Neuronal stem cell (in vitro differentiated cells): Measurements from ENCODE around the gene USP46.

Source experiments
- DNase-seq: peaks from one replicate; pipeline ENCODE4 v3.0.0-alpha.2; 2013; ENCODE audit warnings: low spot score
- H2AFZ ChIP-seq: one replicate; pipeline ENCODE4 v1.6.1; 2013; ENCODE audit warnings: mild to moderate bottlenecking, low read length, inconsistent platforms
- H2AK5ac ChIP-seq: 2 replicates; pipeline ENCODE4 v1.6.1; 2013; ENCODE audit warnings: low read depth, mild to moderate bottlenecking, inconsistent platforms, low read length, moderate library complexity, mixed read lengths
- H2BK120ac ChIP-seq: 2 replicates; pipeline ENCODE4 v1.6.1; 2013; ENCODE audit warnings: low read depth, mild to moderate bottlenecking, inconsistent platforms, low read length, moderate library complexity, mixed read lengths
- H2BK12ac ChIP-seq: one replicate; pipeline ENCODE4 v1.6.1; 2013; ENCODE audit warnings: low read length, inconsistent platforms
- H2BK15ac ChIP-seq: 2 replicates; pipeline ENCODE4 v1.6.1; 2013; ENCODE audit warnings: mild to moderate bottlenecking, low read length, inconsistent platforms, mixed read lengths
- H2BK5ac ChIP-seq: one replicate; pipeline ENCODE4 v1.6.1; 2013; ENCODE audit warnings: inconsistent platforms, mild to moderate bottlenecking, low read length, moderate library complexity
- H3K14ac ChIP-seq: one replicate; pipeline ENCODE4 v1.6.1; 2013; ENCODE audit warnings: low read length, inconsistent platforms
- H3K18ac ChIP-seq: 2 replicates; pipeline ENCODE4 v1.6.1; 2013; ENCODE audit warnings: low read length, inconsistent platforms
- H3K23ac ChIP-seq: 2 replicates; pipeline ENCODE4 v1.6.1; 2013; ENCODE audit warnings: low read depth, mild to moderate bottlenecking, mixed read lengths, low read length, inconsistent platforms; ENCODE audit not compliant: poor library complexity
- H3K27ac ChIP-seq: replicated peaks from 3 replicates; pipeline ENCODE4 v1.5.1; 2013; ENCODE audit warnings: low read length, inconsistent platforms
- H3K27me3 ChIP-seq, 3 experiments: 2 replicates each; pipeline ENCODE4 v1.6.1; 2013; ENCODE audit warnings: low read length in 3 of 3, mild to moderate bottlenecking in 2 of 3, inconsistent platforms in 1 of 3, low read depth in 1 of 3, mixed read lengths in 1 of 3, moderate library complexity in 1 of 3; ENCODE audit not compliant: control insufficient read depth in 3 of 3, insufficient read depth in 3 of 3
- H3K36me3 ChIP-seq, 2 donors: replicated peaks in 1 of 2; 2 replicates each; pipeline ENCODE4 v1.6.1; 2013; ENCODE audit warnings: low read length in 2 of 2; ENCODE audit not compliant: control insufficient read depth in 2 of 2, insufficient read depth in 2 of 2
- H3K4ac ChIP-seq: 2 replicates; pipeline ENCODE4 v1.6.1; 2013; ENCODE audit warnings: inconsistent platforms, mild to moderate bottlenecking, low read length, moderate library complexity
- H3K4me1 ChIP-seq, 2 donors: 1 replicate in 1 of 2; 2 replicates in 1 of 2; pipeline ENCODE4 v1.6.1; 2013; ENCODE audit warnings: low read length in 2 of 2, low read depth in 1 of 2; ENCODE audit not compliant: control insufficient read depth in 2 of 2, insufficient read depth in 1 of 2
- H3K4me2 ChIP-seq: one replicate; pipeline ENCODE4 v1.6.1; 2013; ENCODE audit warnings: mild to moderate bottlenecking, low read length, inconsistent platforms; ENCODE audit not compliant: insufficient read depth, poor library complexity, severe bottlenecking
- H3K4me3 ChIP-seq, 2 donors: 2 replicates each; pipeline ENCODE4 v1.5.1; 2013; ENCODE audit warnings: low read length in 2 of 2, mild to moderate bottlenecking in 2 of 2, inconsistent platforms in 1 of 2, moderate library complexity in 1 of 2
- H3K79me1 ChIP-seq: one replicate; pipeline ENCODE4 v1.6.1; 2013; ENCODE audit warnings: low read depth, mild to moderate bottlenecking, inconsistent platforms, low read length, moderate library complexity
- H3K9ac ChIP-seq: one replicate; pipeline ENCODE4 v1.6.1; 2013; ENCODE audit warnings: mild to moderate bottlenecking, low read depth, low read length, inconsistent platforms; ENCODE audit not compliant: poor library complexity
- H3K9me3 ChIP-seq, 2 donors: replicated peaks in 1 of 2; 2 replicates each; pipeline versions ENCODE3 to v1.6.1; 2013; ENCODE audit warnings: low read length in 2 of 2, mild to moderate bottlenecking in 2 of 2, inconsistent platforms in 1 of 2, low read depth in 1 of 2, mixed read lengths in 1 of 2, moderate library complexity in 1 of 2; ENCODE audit not compliant: control insufficient read depth in 2 of 2, insufficient read depth in 1 of 2
- H4K8ac ChIP-seq: one replicate; pipeline ENCODE4 v1.6.1; 2013; ENCODE audit warnings: low read depth, mild to moderate bottlenecking, inconsistent platforms, low read length, moderate library complexity
- H4K91ac ChIP-seq: one replicate; pipeline ENCODE4 v1.6.1; 2013; ENCODE audit warnings: low read length, low read depth, mild to moderate bottlenecking, inconsistent platforms; ENCODE audit not compliant: poor library complexity
- WGBS, 2 donors: extraction: QIAGEN DNeasy Blood & Tissue Kit; methylation state at CpG; one replicate each; pipeline ENCODE4 v1.1.7; 2013; ENCODE audit warnings: missing lambda C conversion rate in 2 of 2, mixed read lengths in 1 of 2; ENCODE audit not compliant: insufficient read length in 2 of 2, insufficient replicate concordance in 1 of 2; ENCODE audit errors: extremely low coverage in 2 of 2; 5-methylcytosine and 5-hydroxymethylcytosine counted together

USP46 gene

DNA sequence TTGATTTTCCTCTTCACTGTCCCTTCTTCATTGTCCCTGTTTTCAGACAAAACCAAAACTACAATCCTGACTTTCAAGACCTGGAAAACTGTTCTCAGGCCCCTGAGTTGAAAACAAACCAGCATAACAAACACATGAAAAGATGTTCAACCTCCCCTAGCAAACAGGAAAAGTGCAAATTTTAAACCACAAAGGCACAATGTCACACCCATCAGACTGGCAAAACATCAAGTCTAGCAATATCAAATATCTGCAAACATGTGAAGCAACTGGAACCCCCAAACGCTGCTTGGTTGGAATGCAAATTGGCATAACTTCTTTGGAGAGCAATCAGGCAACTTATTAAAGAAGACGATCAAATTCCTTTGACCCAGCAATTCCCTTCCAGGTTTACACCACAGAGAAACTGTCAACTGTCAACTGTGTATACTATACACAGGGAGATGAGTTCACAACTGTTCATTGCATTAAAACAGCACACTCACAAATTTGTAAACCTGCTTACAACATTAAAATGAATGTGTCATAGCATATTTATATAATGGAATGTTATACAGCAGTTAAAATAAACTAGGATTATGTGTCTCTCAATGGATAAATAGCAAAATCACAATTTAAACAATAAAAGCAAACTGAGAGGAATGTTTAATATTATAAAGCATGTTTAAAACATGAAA lies 7.0 kb downstream of the USP46 start:
- H3K4me2 ChIP-seq = no peak overlapping the region
- no peak overlapping the region for H3K4me3 ChIP-seq
- peaks cover 0 to 2% of the 10 kb centered on the region in 2 donors for H3K4me1 ChIP-seq
- H2BK15ac ChIP-seq = no peak overlapping the region
- no peak overlapping the region for H2AK5ac ChIP-seq
- no peak overlapping the region for H4K8ac ChIP-seq
- H3K23ac ChIP-seq = no peak overlapping the region
- DNase-seq = no peak
- H3K36me3 ChIP-seq = peaks cover 0 to 28% of the 10 kb centered on the region in 2 donors
- H3K9me3 ChIP-seq = peaks cover 0 to 30% of the 10 kb centered on the region in 2 donors
- H3K27me3 ChIP-seq = no peaks in the 10 kb centered on the region
- H3K14ac ChIP-seq = no peak overlapping the region
- no peak overlapping the region for H4K91ac ChIP-seq
- peaks cover 2% of the 10 kb centered on the region for H3K79me1 ChIP-seq
- no peak overlapping the region for H3K18ac ChIP-seq
- WGBS, 2 donors = no CpG with 5 or more reads among the region's 2 CpGs
- no peak overlapping the region for H3K4ac ChIP-seq
- no peak overlapping the region for H2AFZ ChIP-seq
- H3K27ac ChIP-seq = no peak overlapping the region
- no peak overlapping the region for H3K9ac ChIP-seq
- no peak overlapping the region for H2BK120ac ChIP-seq
- no peak overlapping the region for H2BK5ac ChIP-seq
- no peak overlapping the region for H2BK12ac ChIP-seq

DNA sequence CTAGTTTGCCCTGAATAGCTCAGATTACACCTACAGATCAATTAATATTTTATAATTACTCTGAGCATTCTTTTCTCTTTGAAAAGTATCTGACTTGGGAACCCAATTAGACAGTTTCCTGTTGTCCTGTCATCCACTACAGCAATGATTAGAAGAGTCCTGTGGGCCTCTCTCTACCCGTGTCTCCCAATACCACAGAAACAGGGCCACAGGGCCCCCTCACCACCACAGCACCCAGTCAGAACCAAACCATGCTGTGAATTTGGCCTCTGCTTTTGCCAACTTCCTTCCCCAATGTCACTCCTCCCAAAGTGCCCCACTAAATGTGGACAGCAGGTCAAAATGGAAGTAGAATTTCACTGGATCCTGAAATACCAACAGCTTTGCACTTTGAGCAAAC lies 10.3 kb downstream of the USP46 start:
- Histone ChIP-seq H3K4me2 (no peak overlapping the region), H3K9ac (no peak overlapping the region), H3K9me3 (peaks cover 0 to 28% of the 10 kb centered on the region in 2 donors), H3K4me1 (peaks cover 0 to 2% of the 10 kb centered on the region in 2 donors), H3K36me3 (peaks cover 0 to 13% of the 10 kb centered on the region in 2 donors), H2BK5ac (no peak overlapping the region), H2BK12ac (no peak overlapping the region), H3K27me3 (no peaks in the 10 kb centered on the region), H3K4ac (no peak overlapping the region), H3K18ac (no peak overlapping the region), H2BK120ac (no peak overlapping the region), H3K79me1 (peaks cover 2% of the 10 kb centered on the region), H3K23ac (no peak overlapping the region), H3K4me3 (no peak overlapping the region), H2BK15ac (no peak overlapping the region), H3K27ac (no peak overlapping the region), H2AFZ (no peak overlapping the region), H2AK5ac (no peak overlapping the region), H4K8ac (no peak overlapping the region), H3K14ac (no peak overlapping the region), H4K91ac (no peak overlapping the region)
- WGBS, 2 donors = no CpG with 5 or more reads among the region's 1 CpG
- no peak for DNase-seq

DNA sequence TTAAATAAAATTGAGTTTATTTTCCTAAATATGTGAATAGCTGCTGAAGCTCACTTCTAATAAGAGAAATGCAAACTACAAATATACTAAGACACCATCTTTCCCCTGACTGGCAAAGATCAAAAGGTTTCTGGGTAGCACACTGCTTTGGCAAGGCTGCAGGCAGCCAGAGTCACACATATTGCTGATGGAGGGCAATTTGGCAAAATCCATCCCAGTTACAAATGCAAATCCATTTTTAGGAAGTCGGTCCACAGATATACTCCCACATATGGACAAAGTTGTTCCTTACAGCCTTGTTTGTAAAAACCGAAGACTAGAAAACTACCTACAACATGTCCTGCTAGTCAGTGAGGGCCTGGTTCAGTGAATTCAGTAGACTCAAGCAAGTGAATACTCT lies 12.4 kb downstream of the USP46 start:
- Histone ChIP-seq H2AFZ (no peak overlapping the region), H3K4me1 (peaks cover 0 to 2% of the 10 kb centered on the region in 2 donors), H3K9me3 (peaks cover 0 to 21% of the 10 kb centered on the region in 2 donors), H3K79me1 (peaks cover 2% of the 10 kb centered on the region), H3K23ac (no peak overlapping the region), H3K36me3 (peaks cover 0 to 10% of the 10 kb centered on the region in 2 donors), H3K27ac (no peak overlapping the region), H3K4ac (no peak overlapping the region), H3K4me2 (no peak overlapping the region), H3K4me3 (no peak overlapping the region), H3K27me3 (no peaks in the 10 kb centered on the region), H2BK12ac (no peak overlapping the region), H2BK5ac (no peak overlapping the region), H2BK15ac (no peak overlapping the region), H3K18ac (no peak overlapping the region), H3K9ac (no peak overlapping the region), H2AK5ac (no peak overlapping the region), H2BK120ac (no peak overlapping the region), H4K91ac (no peak overlapping the region), H4K8ac (no peak overlapping the region), H3K14ac (no peak overlapping the region)
- no peak for DNase-seq
- WGBS, 2 donors = no CpG with 5 or more reads among the region's 2 CpGs

DNA sequence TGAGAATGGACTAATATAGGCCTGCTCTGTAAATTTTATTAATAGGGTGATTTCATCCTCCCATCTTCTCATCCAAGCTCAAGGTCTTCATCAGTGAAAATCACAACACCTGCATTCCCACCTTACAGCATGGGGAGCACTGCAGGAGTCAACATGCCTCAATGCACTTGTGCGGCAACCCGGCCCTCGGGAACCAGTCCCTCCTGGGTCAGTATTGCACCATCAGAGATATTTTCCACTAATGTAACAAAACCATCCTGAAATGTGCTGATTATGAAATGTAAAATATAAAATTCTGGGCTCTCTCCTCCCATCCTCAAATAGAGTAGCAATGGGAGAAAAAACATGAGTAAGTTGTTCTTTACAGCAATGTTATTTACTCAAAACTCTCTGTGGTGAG lies 13.0 kb downstream of the USP46 start:
- no peak overlapping the region for H3K9ac ChIP-seq
- no peak overlapping the region for H2BK120ac ChIP-seq
- no peak overlapping the region for H2BK15ac ChIP-seq
- H3K27ac ChIP-seq = no peak overlapping the region
- H3K4ac ChIP-seq = no peak overlapping the region
- no peak overlapping the region for H3K4me2 ChIP-seq
- H3K27me3 ChIP-seq = no peaks in the 10 kb centered on the region
- H4K8ac ChIP-seq = no peak overlapping the region
- no peak for DNase-seq
- H2AFZ ChIP-seq = no peak overlapping the region
- no CpG with 5 or more reads among the region's 3 CpGs for WGBS, 2 donors
- H3K23ac ChIP-seq = no peak overlapping the region
- H3K18ac ChIP-seq = no peak overlapping the region
- H2AK5ac ChIP-seq = no peak overlapping the region
- no peak overlapping the region for H3K4me3 ChIP-seq
- H2BK5ac ChIP-seq = no peak overlapping the region
- H3K4me1 ChIP-seq = peaks cover 0 to 2% of the 10 kb centered on the region in 2 donors
- no peak overlapping the region for H4K91ac ChIP-seq
- H2BK12ac ChIP-seq = no peak overlapping the region
- H3K14ac ChIP-seq = no peak overlapping the region
- H3K36me3 ChIP-seq = peaks cover 0 to 9% of the 10 kb centered on the region in 2 donors
- H3K9me3 ChIP-seq = peaks cover 0 to 21% of the 10 kb centered on the region in 2 donors
- H3K79me1 ChIP-seq = peaks cover 2% of the 10 kb centered on the region
